CD1c-positive myeloid dendritic cell (primary cell): ENCODE data around the gene EML6.
A peak's percentile ranks its signal among the peaks of the same experiment; 100 is the strongest.

Experiments
- DNase-seq: peaks from one replicate; pipeline ENCODE4 v3.0.0-alpha.2; 2016; ENCODE audit errors: extremely low spot score

EML6 gene

GRCh38 chr2:54755641-54756326, 32.3 kb downstream of the EML6 start:
- DNase-seq, result no peak

DNA sequence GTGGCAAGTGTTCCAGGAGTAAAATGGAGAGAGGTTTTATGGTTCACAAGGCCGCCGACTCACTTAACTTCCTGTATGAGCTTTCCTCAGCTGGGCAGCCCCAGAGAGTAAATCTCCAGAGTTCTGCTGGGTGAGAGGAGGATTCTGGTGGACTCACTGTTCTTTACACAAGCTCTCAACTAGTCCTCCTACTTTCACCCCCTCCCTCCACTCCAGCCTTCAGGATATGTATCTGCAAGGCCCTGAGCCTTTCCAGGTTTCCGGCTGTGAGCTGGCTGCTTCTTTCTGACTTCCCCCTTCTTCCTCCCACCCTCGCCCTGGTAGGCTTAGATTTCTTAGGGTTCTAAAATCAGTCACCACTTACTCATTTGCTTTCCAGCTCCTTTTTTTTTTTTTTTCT, 34.0 kb downstream of the EML6 start:
- peak; percentile 54 for DNase-seq

DNA sequence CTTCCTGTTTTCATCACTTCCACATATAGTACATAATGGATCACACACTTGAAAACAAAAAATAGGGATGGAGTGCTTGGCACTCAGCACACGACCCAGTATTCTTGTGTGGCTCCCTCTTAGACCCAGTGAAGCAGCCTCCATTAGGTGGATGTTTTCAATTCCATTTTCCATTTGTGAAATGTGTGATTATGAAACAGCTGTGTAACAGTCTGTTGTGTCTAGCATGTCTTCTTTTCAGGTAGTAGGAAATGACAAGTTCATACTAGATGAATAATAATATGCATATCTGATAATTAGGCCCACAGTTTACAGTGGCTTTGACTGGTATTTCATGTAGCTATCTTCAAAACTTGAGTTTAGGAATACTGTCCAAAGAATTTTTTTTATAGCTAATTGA, 35.5 kb downstream of the EML6 start:
- DNase-seq, result no peak

GRCh38 chr2:54760310-54760709, 36.8 kb downstream of the EML6 start:
- no peak for DNase-seq

DNA sequence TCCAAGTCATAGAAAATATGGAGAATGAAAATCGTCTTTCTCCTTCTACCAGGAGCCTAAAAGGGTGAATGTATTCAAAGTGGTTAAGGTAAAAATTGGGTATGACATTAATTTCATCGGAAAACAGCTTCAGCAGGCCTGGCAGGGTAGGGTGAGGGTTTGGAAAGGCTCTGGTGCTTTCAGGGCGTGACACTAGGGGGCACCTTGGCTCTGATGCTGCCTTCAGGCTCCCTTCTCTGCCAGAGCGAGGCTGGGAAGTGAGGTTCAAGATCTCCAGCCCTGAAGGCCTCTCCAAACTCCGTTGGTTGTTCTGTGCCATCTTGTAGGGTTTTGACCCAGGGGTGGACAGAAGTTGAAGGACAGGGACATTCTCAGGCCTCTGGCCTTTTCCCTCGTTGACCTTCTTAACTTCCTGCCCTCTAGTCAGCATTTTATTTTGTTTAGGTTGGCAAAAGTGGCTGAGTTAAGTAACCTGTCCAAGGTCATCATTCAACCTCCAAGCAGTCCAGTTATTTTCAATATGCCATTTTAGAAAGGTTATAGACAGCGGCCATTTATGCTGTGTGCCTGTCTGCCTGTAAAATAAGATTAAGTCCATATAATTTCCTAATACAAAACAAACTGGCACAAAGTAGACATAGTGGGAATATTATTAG, 40.3 kb downstream of the EML6 start:
- peak; percentile 12 for DNase-seq

DNA sequence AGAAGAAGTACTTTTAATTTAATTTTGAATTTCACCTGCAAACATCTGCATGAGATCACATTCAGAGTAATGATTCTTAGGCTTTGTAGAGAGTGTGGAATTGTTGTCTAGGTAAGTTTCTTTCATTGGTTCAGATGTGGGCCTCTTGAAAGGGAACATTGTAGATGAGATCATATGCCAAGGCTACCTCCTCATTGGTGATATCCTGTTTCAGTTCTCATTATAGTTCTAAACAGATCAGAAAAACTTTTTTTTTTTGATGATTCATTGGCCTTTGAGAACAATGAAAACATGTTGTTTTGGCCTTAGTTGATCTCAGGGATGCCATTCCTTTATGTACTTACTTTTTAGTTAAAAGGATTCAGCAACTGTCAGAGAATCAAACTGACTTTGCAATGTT, 44.5 kb downstream of the EML6 start:
- DNase-seq, result peak; percentile 55

GRCh38 chr2:54768772-54769428, 45.4 kb downstream of the EML6 start:
- DNase-seq, result no peak

GRCh38 chr2:54770211-54770610, 46.7 kb downstream of the EML6 start:
- DNase-seq, result peak; percentile 9

DNA sequence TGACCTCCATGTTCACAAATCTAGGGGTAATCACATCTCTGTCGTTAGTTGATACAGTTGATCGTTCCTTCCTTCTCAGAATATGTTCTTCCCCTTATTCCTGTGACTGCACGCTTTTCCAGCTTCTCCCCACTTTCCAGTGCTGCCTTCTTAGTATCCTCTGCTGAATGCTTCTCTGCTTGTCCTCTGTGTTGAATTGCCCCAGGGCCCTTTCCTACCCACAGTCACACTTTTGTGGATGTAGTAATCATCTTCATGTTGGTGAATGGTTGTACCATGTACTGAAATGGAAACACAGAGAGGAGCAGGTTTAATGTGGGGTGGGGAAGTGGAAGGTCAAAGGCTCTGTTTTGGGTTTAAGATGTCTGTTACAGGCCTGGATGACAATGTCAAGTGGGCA, 47.2 kb downstream of the EML6 start:
- no peak for DNase-seq

GRCh38 chr2:54771166-54771885, 47.9 kb downstream of the EML6 start:
- DNase-seq, result no peak

DNA sequence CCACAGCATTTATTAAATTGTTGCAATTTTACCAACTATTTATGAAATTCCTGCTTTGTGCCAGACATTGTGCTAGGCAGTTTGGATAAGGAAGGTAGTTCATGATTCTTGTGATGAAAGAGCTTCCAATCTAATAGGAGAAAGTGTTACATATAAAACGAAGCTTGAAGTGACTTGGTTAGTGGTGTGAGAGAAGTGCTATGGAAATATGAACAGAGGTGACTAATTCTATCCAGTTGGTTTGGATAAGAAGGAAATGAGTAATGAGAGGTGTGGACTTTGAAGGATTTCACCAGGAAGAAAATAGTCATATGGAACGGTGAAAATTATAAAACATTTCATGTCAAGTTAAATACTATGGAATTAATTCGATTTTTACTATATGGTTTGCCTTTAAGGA, 48.6 kb downstream of the EML6 start:
- DNase-seq, result no peak

GRCh38 chr2:54772531-54772930, 49.1 kb downstream of the EML6 start:
- no peak for DNase-seq

DNA sequence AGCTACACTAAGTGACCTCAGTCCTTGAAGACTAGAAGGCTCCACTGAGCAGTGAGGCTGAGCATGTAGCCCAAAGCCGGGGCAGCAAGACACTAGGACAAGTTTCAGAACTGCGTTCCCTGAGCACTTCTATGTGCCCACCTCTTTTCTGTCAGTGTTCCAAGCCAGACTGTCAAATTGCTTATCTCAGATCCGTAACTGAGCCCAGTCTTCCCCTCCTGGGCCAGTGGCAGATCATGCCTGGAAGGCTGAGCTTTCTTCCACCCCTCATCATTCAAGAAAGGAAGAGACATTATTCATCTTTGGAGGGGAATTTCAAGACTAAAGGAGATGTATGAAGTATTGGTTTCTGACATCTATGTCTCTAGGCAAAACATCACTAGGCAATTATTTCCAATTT, 49.8 kb downstream of the EML6 start:
- DNase-seq, result no peak

GRCh38 chr2:54773838-54774237, 50.4 kb downstream of the EML6 start:
- no peak for DNase-seq

GRCh38 chr2:54775710-54776109, 52.2 kb downstream of the EML6 start:
- no peak for DNase-seq

DNA sequence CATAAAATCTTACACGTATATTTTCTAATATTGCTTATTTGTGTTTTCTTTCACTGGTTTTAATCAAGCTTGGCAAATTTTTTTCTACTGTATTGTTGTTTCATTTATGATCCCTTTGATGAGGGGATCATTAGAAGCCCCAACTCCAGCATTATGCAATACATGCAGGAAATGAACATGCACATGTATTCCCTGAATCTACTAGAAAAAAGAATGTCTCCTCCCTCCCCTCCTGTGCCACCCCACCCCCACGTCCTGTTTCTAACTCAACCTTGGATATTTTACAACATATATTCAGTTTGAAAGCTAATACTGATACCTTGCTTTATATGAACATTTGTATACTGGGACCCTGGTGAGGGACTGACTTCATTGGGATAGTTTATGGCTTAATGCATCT, 53.0 kb downstream of the EML6 start:
- DNase-seq, result no peak

- no peak for DNase-seq
Measured at GRCh38 chr2:54783349-54783748, 59.9 kb downstream of the EML6 start.

GRCh38 chr2:54787270-54787669, 63.8 kb downstream of the EML6 start:
- DNase-seq, result no peak

DNA sequence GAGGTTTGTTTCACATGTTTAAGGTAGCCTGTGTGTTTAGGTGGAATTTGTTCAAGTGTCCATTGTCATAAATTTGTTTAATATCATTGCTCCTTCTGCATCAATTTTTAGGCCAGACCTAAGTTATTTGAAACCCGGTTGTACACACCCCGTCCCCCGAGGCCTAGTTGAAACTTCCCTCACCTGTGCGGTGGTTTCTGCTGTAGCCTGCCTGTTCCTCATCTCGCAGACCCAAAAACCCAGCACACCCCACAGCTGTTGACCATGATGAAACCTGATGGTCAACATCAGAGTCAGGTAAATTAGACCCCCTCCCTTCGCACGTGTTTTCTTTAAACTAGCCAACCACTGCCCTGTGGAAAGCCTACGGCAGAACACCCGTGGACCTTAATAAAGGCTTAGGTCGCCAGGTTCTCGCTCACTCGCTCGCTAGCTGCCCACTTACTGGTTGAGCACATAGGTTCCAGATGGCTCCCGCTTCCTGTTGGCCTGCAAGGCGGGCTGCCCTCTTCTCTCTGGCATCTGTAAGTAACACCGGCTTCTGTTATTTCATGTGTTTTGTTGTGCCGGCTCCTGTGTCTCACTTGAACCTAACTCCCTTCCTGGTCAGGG, 64.4 kb downstream of the EML6 start:
- DNase-seq, result no peak

DNA sequence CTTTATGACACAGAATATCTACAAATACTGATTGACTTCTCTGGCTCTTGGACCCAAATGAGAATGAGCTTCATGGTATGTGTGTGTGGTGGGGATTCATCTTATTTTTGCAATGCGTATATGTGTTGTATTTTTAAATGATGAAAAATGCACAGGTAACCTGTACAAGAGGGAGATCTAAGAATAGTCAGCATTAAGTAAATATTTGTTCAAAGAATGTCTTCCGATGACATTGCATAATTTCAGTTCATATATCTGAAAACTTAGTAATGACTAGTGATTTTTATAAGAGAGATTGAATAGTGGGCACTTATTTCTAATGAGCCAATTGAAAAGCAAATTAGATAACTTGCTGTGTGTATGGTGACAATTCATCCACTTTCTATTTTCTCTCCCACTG, 66.4 kb downstream of the EML6 start:
- no peak for DNase-seq

DNA sequence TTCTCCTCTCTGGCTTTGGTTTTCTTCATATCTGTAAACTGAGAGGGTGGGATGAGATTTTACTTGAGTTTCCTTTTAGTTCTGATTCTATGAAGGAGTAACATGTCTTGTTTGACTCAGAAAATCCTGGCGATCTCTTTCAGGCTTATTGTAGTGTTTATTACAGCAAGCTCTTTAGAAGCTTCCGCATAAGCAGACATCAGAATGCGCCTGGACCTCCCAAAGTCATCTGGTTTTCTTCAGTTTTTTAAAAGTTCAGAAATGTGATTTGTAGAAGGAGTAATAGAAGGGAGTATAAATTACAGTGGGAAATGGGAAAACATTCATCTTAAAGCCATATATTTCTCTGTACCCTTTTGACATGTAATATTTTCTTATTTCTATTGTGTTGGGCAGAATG, 68.4 kb downstream of the EML6 start:
- DNase-seq, result no peak

- DNase-seq, result no peak
Measured at GRCh38 chr2:54797307-54797706, 73.8 kb downstream of the EML6 start.
